Measurements from ENCODE around the gene PCK2. TPM values are rescaled to one million over a fixed set of nuclear protein-coding genes. Genes with fewer than 3 reads are reported as not detected.

Gene PCK2
- total and polyA plus RNA-seq, 2 of the 13 experiments (the other 11 are each of a cell fraction or from before 2014, with no cell fraction given): 129 to 272 TPM

DNA sequence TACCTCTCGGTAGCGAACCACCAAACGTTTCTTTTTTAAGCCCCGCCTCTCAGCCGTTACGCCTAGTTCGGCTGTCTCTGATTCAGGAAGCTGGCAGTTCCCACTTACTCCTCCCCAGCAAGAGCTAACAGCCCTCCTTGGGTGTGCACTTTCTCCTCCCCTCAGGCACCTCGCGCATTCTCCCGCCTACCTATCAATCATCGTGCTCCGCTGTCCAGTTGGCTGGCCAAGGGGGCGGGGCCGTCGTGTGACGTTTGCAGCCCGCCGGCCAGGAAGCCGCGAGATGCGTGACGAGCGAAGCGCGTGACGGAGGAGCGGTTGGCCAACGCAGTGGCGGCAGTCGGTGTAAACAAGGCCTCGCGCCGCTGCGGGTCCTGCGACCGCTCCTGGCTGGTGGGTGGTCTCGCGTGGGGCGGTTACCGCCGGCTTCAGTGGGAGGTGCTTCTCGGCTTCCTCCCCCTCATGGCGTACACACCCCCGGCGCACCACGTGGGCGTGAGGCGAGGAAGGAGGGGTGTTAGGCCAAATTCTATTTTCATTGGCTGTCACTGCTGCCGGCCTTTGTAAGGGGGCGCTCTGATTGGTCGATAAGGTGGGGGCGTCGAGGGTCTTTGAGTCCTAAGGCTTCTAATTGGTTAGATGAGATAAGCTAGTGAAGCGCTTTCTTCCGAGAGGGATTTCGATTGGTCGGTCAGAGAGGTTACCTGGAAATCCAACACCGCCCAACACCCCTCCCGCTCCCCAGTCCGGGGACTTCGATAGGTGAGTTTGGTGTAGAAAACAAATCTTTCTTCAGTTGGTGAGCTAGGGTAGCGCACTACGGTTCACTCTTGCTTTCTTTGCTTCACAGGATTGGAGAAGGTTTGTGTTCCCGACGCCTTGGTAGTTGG is 20.7 kb downstream of the PCK2 start, which contains the start of the genes DCAF11 and NRL (continued):
- TF ChIP-seq, protein P1, sequence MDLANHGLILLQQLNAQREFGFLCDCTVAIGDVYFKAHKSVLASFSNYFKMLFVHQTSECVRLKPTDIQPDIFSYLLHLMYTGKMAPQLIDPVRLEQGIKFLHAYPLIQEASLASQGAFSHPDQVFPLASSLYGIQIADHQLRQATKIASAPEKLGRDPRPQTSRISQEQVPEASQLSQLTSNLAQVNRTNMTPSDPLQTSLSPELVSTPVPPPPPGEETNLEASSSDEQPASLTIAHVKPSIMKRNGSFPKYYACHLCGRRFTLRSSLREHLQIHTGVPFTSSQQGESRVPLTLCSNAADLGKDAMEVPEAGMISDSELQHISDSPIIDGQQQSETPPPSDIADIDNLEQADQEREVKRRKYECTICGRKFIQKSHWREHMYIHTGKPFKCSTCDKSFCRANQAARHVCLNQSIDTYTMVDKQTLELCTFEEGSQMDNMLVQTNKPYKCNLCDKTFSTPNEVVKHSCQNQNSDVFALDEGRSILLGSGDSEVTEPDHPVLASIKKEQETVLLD (CRISPR knock-in tag; IDR thresholded peaks at IDR 0.05; ENCODE audit: low read depth): no peak
- TF ChIP-seq, protein P2, sequence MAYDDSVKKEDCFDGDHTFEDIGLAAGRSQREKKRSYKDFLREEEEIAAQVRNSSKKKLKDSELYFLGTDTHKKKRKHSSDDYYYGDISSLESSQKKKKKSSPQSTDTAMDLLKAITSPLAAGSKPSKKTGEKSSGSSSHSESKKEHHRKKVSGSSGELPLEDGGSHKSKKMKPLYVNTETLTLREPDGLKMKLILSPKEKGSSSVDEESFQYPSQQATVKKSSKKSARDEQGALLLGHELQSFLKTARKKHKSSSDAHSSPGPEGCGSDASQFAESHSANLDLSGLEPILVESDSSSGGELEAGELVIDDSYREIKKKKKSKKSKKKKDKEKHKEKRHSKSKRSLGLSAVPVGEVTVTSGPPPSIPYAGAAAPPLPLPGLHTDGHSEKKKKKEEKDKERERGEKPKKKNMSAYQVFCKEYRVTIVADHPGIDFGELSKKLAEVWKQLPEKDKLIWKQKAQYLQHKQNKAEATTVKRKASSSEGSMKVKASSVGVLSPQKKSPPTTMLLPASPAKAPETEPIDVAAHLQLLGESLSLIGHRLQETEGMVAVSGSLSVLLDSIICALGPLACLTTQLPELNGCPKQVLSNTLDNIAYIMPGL (CRISPR knock-in tag; IDR thresholded peaks at IDR 0.05; ENCODE audit: borderline replicate concordance in 1 of 2, low read depth in 1 of 2): peak in 1 of 2 experiments; percentile 80; a peak in 3 of 4 replicates
- TF ChIP-seq GTF2F1 (IDR thresholded peaks at IDR 0.05; ENCODE audit: low read length) (no peak), FLYWCH1 (CRISPR knock-in tag; IDR thresholded peaks at IDR 0.05) (no peak), AHR (CRISPR knock-in tag; IDR thresholded peaks at IDR 0.05) (peak; percentile 98), ZNF788 (CRISPR knock-in tag; IDR thresholded peaks at IDR 0.05; ENCODE audit: borderline replicate concordance) (peak; percentile 88; the same call in 1 of the 2 replicates), ZNF766 (CRISPR knock-in tag; IDR thresholded peaks at IDR 0.05; ENCODE audit: borderline replicate concordance) (peak; percentile 92), NAIF1 (CRISPR knock-in tag; IDR thresholded peaks at IDR 0.05; ENCODE audit: borderline replicate concordance) (peak; percentile 99), ZFAT (CRISPR knock-in tag; conservative IDR thresholded peaks at IDR 0.05) (no peak), ZBTB8A (CRISPR knock-in tag; IDR thresholded peaks at IDR 0.05; ENCODE audit: borderline replicate concordance, low read depth) (no peak), ZNF260 (CRISPR knock-in tag; IDR thresholded peaks at IDR 0.05; ENCODE audit: borderline replicate concordance, low read depth) (no peak), ZNF484 (CRISPR knock-in tag; IDR thresholded peaks at IDR 0.05; ENCODE audit: borderline replicate concordance, low read depth) (no peak), HMG20A (CRISPR knock-in tag; IDR thresholded peaks at IDR 0.05; ENCODE audit: borderline replicate concordance) (no peak; the same call in 1 of the 2 replicates), RFXAP (CRISPR knock-in tag; IDR thresholded peaks at IDR 0.05; ENCODE audit: borderline replicate concordance) (peak; percentile 98)
- TF ChIP-seq, protein P3, sequence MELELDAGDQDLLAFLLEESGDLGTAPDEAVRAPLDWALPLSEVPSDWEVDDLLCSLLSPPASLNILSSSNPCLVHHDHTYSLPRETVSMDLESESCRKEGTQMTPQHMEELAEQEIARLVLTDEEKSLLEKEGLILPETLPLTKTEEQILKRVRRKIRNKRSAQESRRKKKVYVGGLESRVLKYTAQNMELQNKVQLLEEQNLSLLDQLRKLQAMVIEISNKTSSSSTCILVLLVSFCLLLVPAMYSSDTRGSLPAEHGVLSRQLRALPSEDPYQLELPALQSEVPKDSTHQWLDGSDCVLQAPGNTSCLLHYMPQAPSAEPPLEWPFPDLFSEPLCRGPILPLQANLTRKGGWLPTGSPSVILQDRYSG (CRISPR knock-in tag; IDR thresholded peaks at IDR 0.05): peak; percentile 83
- TF ChIP-seq, protein P4, sequence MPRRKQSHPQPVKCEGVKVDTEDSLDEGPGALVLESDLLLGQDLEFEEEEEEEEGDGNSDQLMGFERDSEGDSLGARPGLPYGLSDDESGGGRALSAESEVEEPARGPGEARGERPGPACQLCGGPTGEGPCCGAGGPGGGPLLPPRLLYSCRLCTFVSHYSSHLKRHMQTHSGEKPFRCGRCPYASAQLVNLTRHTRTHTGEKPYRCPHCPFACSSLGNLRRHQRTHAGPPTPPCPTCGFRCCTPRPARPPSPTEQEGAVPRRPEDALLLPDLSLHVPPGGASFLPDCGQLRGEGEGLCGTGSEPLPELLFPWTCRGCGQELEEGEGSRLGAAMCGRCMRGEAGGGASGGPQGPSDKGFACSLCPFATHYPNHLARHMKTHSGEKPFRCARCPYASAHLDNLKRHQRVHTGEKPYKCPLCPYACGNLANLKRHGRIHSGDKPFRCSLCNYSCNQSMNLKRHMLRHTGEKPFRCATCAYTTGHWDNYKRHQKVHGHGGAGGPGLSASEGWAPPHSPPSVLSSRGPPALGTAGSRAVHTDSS (CRISPR knock-in tag; conservative IDR thresholded peaks at IDR 0.05): 0 out of 2 replicates have a peak, but pooled peaks have one; percentile 61
- TF ChIP-seq, protein P5, sequence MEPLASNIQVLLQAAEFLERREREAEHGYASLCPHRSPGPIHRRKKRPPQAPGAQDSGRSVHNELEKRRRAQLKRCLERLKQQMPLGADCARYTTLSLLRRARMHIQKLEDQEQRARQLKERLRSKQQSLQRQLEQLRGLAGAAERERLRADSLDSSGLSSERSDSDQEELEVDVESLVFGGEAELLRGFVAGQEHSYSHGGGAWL (CRISPR knock-in tag; IDR thresholded peaks at IDR 0.05): peak; percentile 99
- TF ChIP-seq, protein P6, sequence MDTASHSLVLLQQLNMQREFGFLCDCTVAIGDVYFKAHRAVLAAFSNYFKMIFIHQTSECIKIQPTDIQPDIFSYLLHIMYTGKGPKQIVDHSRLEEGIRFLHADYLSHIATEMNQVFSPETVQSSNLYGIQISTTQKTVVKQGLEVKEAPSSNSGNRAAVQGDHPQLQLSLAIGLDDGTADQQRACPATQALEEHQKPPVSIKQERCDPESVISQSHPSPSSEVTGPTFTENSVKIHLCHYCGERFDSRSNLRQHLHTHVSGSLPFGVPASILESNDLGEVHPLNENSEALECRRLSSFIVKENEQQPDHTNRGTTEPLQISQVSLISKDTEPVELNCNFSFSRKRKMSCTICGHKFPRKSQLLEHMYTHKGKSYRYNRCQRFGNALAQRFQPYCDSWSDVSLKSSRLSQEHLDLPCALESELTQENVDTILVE (CRISPR knock-in tag; IDR thresholded peaks at IDR 0.05): peak; percentile 76; the same call in 1 of the 2 replicates
